HEK293 (cell line): ENCODE measurements around the gene DOK7.

Source experiments
- CTCF ChIA-PET: fragments of 350-600 bp; formaldehyde crosslinking; extraction: SDS; loops from one replicate; lab custom pipeline; 2021; ENCODE audit warnings: antibody characterized with exemption; lab: Yijun Ruan, JAX
- POLR2A ChIA-PET: fragments of 300-600 bp; formaldehyde crosslinking; extraction: SDS; loops from one replicate; lab custom pipeline; 2020; ENCODE audit warnings: antibody characterized with exemption, inconsistent platforms; lab: Yijun Ruan, JAX
- H3K27ac ChIP-seq: fragments of 200-500 bp; sonication (Bioruptor generic); 2 replicates; pipeline ENCODE4 v1.5.1; 2014; ENCODE audit warnings: low read depth, low read length, control low read depth, inconsistent platforms; ENCODE audit errors: extremely low read depth
- H3K36me3 ChIP-seq, 2 experiments: fragments of 200-500 bp in 1 of 2; sonication (Bioruptor generic) in 1 of 2; 1 replicate in 1 of 2; 2 replicates in 1 of 2; pipeline ENCODE4 v1.5.1; 2014 to 2017; ENCODE audit warnings: inconsistent platforms in 2 of 2, low read length in 2 of 2; ENCODE audit not compliant: control insufficient read depth in 2 of 2, insufficient read depth in 1 of 2
- H3K4me1 ChIP-seq: fragments of 200-500 bp; sonication (Bioruptor generic); 2 replicates; pipeline ENCODE4 v1.5.1; 2014; ENCODE audit warnings: mild to moderate bottlenecking, low read length, inconsistent platforms; ENCODE audit not compliant: control insufficient read depth, insufficient read depth
- H3K4me3 ChIP-seq: 2 replicates; pipeline ENCODE4 v1.5.1; 2011; ENCODE audit warnings: low read depth, mild to moderate bottlenecking, control low read depth, low read length, moderate library complexity
- H3K9me3 ChIP-seq: fragments of 200-500 bp; sonication (Bioruptor generic); 2 replicates; pipeline ENCODE4 v1.5.1; 2014; ENCODE audit warnings: low read depth, low read length, inconsistent platforms; ENCODE audit not compliant: control insufficient read depth, insufficient read depth
- GLIS2 ChIP-seq: fragments of 450-650 bp; formaldehyde crosslinking; IDR thresholded peaks from 2 replicates; pipeline ENCODE4 v1.5.1; 2016; ENCODE audit warnings: missing biosample characterization, missing genetic modification characterization
- HOXC10 ChIP-seq: sonication (generic); formaldehyde crosslinking; IDR thresholded peaks from 2 replicates; pipeline ENCODE4 v1.8.1; 2023; ENCODE audit warnings: mild to moderate bottlenecking, missing genetic modification reagents
- KLF1 ChIP-seq: fragments of 450-650 bp; formaldehyde crosslinking; IDR thresholded peaks from 2 replicates; pipeline ENCODE4 v1.5.1; 2016; ENCODE audit warnings: missing biosample characterization, missing genetic modification characterization
- KLF17 ChIP-seq: fragments of 450-650 bp; formaldehyde crosslinking; IDR thresholded peaks from 2 replicates; pipeline ENCODE4 v1.5.1; 2016; ENCODE audit warnings: missing biosample characterization, missing genetic modification characterization
- ZBTB20 ChIP-seq: fragments of 450-650 bp; formaldehyde crosslinking; IDR thresholded peaks from 2 replicates; pipeline ENCODE4 v1.5.1; 2016; ENCODE audit warnings: missing biosample characterization, missing genetic modification characterization
- ZIC2 ChIP-seq: fragments of 450-650 bp; formaldehyde crosslinking; IDR thresholded peaks from 2 replicates; pipeline ENCODE4 v1.5.1; 2016; ENCODE audit warnings: missing biosample characterization, missing genetic modification characterization
- ZNF23 ChIP-seq: fragments of 450-650 bp; formaldehyde crosslinking; IDR thresholded peaks from 2 replicates; pipeline ENCODE4 v1.5.1; 2016; ENCODE audit warnings: missing biosample characterization, missing genetic modification characterization, borderline replicate concordance
- ZNF335 ChIP-seq: fragments of 450-650 bp; formaldehyde crosslinking; conservative IDR thresholded peaks from 2 replicates; pipeline ENCODE4 v1.5.1; 2016; ENCODE audit warnings: missing biosample characterization, missing genetic modification characterization
- ZNF341 ChIP-seq: fragments of 450-650 bp; formaldehyde crosslinking; IDR thresholded peaks from 2 replicates; pipeline ENCODE4; 2016; ENCODE audit warnings: low read depth, missing biosample characterization, missing genetic modification characterization
- ZNF426 ChIP-seq: fragments of 450-650 bp; formaldehyde crosslinking; IDR thresholded peaks from 2 replicates; pipeline ENCODE4 v1.5.1; 2017; ENCODE audit warnings: missing biosample characterization, missing genetic modification characterization, mild to moderate bottlenecking, inconsistent platforms, moderate library complexity
- ZNF555 ChIP-seq: fragments of 450-650 bp; formaldehyde crosslinking; conservative IDR thresholded peaks from 2 replicates; pipeline ENCODE4 v1.5.1; 2017; ENCODE audit warnings: missing biosample characterization, mild to moderate bottlenecking, missing genetic modification characterization, inconsistent platforms
- ZNF571 ChIP-seq: fragments of 450-650 bp; formaldehyde crosslinking; IDR thresholded peaks from 2 replicates; pipeline ENCODE4 v1.5.0; 2017; ENCODE audit warnings: missing biosample characterization, missing genetic modification characterization
- ZNF600 ChIP-seq: fragments of 450-650 bp; formaldehyde crosslinking; IDR thresholded peaks from 2 replicates; pipeline ENCODE4 v1.5.1; 2016; ENCODE audit warnings: missing biosample characterization, missing genetic modification characterization

Gene DOK7

GRCh38 chr4:3485011-3485791, 22.1 kb downstream of the DOK7 start:
- ChIA-PET CTCF (interaction anchor here (0.7 kb wide), 2 partner anchors 8 to 77 kb away, joined by 3 read pairs; no protein-coding TSS in a partner anchor), POLR2A (interaction anchor here (1.5 kb wide), 1 partner anchor 11 kb away, joined by 3 read pairs; no protein-coding TSS in a partner anchor)
- Histone ChIP-seq H3K9me3 (no peaks in the 10 kb centered on the region), H3K4me1 (no peaks in the 10 kb centered on the region; the same call in 1 of the 2 replicates), H3K27ac (no peak overlapping the region), H3K4me3 (no peak overlapping the region), H3K36me3 (no peaks in the 10 kb centered on the region)
- TF ChIP-seq KLF17 (tag by site-specific recombination) (no peak), KLF1 (tag by site-specific recombination) (0 out of 2 replicates have a peak, but pooled peaks have one; percentile 41)

- no peak overlapping the region for H3K27ac ChIP-seq
Observed at GRCh38 chr4:3485886-3486540, 22.9 kb downstream of the DOK7 start.

GRCh38 chr4:3486541-3487540, 23.7 kb downstream of the DOK7 start:
- Histone ChIP-seq H3K4me3 (no peak overlapping the region), H3K4me1 (no peaks in the 10 kb centered on the region; the same call in 1 of the 2 replicates), H3K36me3 (no peaks in the 10 kb centered on the region), H3K27ac (no peak overlapping the region), H3K9me3 (no peaks in the 10 kb centered on the region)
- ChIA-PET CTCF (interaction anchor here (1.4 kb wide), 1 partner anchor 42 kb away, joined by 5 read pairs; no protein-coding TSS in a partner anchor), POLR2A (interaction anchor here (1.5 kb wide), 1 partner anchor 9 kb away, joined by 3 read pairs; no protein-coding TSS in a partner anchor)
- TF ChIP-seq ZNF571 (tag by site-specific recombination) (no peak), ZNF426 (tag by site-specific recombination) (no peak), ZNF600 (tag by site-specific recombination) (0 out of 2 replicates have a peak, but pooled peaks have one; percentile 43), ZNF555 (tag by site-specific recombination) (no peak), ZNF341 (peak; percentile 47; the same call in 1 of the 2 replicates), ZNF23 (tag by site-specific recombination) (no peak), ZBTB20 (no peak), ZIC2 (tag by site-specific recombination) (peak; percentile 92), ZNF335 (tag by site-specific recombination) (peak; percentile 71)

More at GRCh38 chr4:3485886-3486540, 22.9 kb downstream of the DOK7 start:
- CTCF ChIA-PET: interaction anchor here (0.7 kb wide), 1 partner anchor 78 kb away, joined by 3 read pairs; no protein-coding TSS in a partner anchor
- POLR2A ChIA-PET: interaction anchor here (1.5 kb wide), 1 partner anchor 10 kb away, joined by 3 read pairs; no protein-coding TSS in a partner anchor
- H3K9me3 ChIP-seq: no peaks in the 10 kb centered on the region
- H3K4me1 ChIP-seq: no peaks in the 10 kb centered on the region; the same call in 1 of the 2 replicates
- no peaks in the 10 kb centered on the region for H3K36me3 ChIP-seq
- TF ChIP-seq HOXC10 (CRISPR knock-in tag) (no peak), GLIS2 (peak; percentile 38; the same call in 1 of the 2 replicates)
- no peak overlapping the region for H3K4me3 ChIP-seq
